GM21825 (cell line): Measurements from ENCODE around the gene ZNF483.
"Not testable (repeated sequence)": the region's sequence is repeated elsewhere in the genome, so short reads cannot be mapped to it uniquely, and the experiment has no call there.

Experiments used
- ATAC-seq: cut with Tn5 transposase; IDR thresholded peaks from one replicate; pipeline ENCODE4 v1.9.1; 2021; ENCODE audit warnings: mild to moderate bottlenecking, moderate library complexity; ENCODE audit not compliant: unreplicated experiment

The ZNF483 gene

GRCh38 chr9:111605041-111605559 is 80.1 kb downstream of the ZNF483 start:
- no peak for ATAC-seq

GRCh38 chr9:111610149-111610548 is 85.2 kb downstream of the ZNF483 start:
- ATAC-seq = no peak

GRCh38 chr9:111610845-111611244 is 85.9 kb downstream of the ZNF483 start:
- no peak for ATAC-seq

- no peak for ATAC-seq
Measured at GRCh38 chr9:111613436-111614040, 88.6 kb downstream of the ZNF483 start.

GRCh38 chr9:111615928-111616327 is 90.9 kb downstream of the ZNF483 start:
- no peak for ATAC-seq

- not testable (repeated sequence) for ATAC-seq
Measured at GRCh38 chr9:111617349-111617748, 92.4 kb downstream of the ZNF483 start.

- ATAC-seq = peak; percentile 70
Measured at GRCh38 chr9:111621895-111622480, 97.0 kb downstream of the ZNF483 start.

GRCh38 chr9:111622626-111623025 is 97.6 kb downstream of the ZNF483 start:
- ATAC-seq = no peak
